ENCODE data around the gene C11orf16.

GRCh38 chr11:8941341-8942103 lies 8.8 kb upstream of the C11orf16 start:
- TF ChIP-seq CTCF (IDR thresholded peaks at IDR 0.05) (no peak), POLR2AphosphoS5 (IDR thresholded peaks at IDR 0.05) (no peak), POLR2A (IDR thresholded peaks at IDR 0.05) (no peak), EP300 (IDR thresholded peaks at IDR 0.05; ENCODE audit: low read depth) (no peak)

All from transverse colon (tissue), 4 donors.